GM23338 (cell line): Measurements from ENCODE around the gene NCAPD2. TPM values are rescaled to one million over a fixed set of nuclear protein-coding genes. Genes with fewer than 3 reads are reported as not detected.

Source experiments
- ATAC-seq: fragments of 200-7000 bp; cut with Tn5 transposase; 3 replicates; pipeline ENCODE4 v1.9.1; 2020
- DNase-seq: peaks from one replicate; pipeline ENCODE4 v3.0.0-alpha.2; 2015; ENCODE audit warnings: low spot score
- H2AFZ ChIP-seq: fragments of 200-600 bp; sonication (generic); 2 replicates; pipeline ENCODE4 v1.8.0; 2016; ENCODE audit warnings: antibody characterized with exemption, mild to moderate bottlenecking, moderate library complexity
- H3F3A ChIP-seq: fragments of 200-600 bp; sonication (generic); replicated peaks from 2 replicates; pipeline ENCODE4 v1.8.0; 2017; ENCODE audit warnings: antibody characterized with exemption, mixed run types, low read depth
- H3K27ac ChIP-seq: fragments of 200-600 bp; sonication (generic); 2 replicates; pipeline ENCODE4 v1.6.1; 2016; ENCODE audit warnings: low read depth
- H3K27me3 ChIP-seq: fragments of 200-600 bp; sonication (generic); 2 replicates; pipeline ENCODE4 v1.8.0; 2016; ENCODE audit warnings: mild to moderate bottlenecking, mixed run types, moderate library complexity; ENCODE audit not compliant: insufficient read depth
- H3K36me3 ChIP-seq: fragments of 200-600 bp; sonication (generic); 2 replicates; pipeline ENCODE4 v1.8.0; 2016; ENCODE audit warnings: mild to moderate bottlenecking; ENCODE audit not compliant: insufficient read depth
- H3K4me1 ChIP-seq: fragments of 200-600 bp; sonication (generic); 2 replicates; pipeline ENCODE4 v1.8.0; 2016; ENCODE audit warnings: mild to moderate bottlenecking, moderate library complexity; ENCODE audit not compliant: insufficient read depth
- H3K4me2 ChIP-seq: fragments of 200-600 bp; sonication (generic); 2 replicates; pipeline ENCODE4 v1.7.1; 2017; ENCODE audit warnings: mixed run types
- H3K4me3 ChIP-seq: fragments of 200-600 bp; sonication (generic); 2 replicates; pipeline ENCODE4 v1.6.1; 2016; ENCODE audit warnings: mixed run types
- H3K79me2 ChIP-seq: fragments of 200-600 bp; sonication (generic); replicated peaks from 2 replicates; pipeline ENCODE4 v1.8.0; 2017; ENCODE audit warnings: mild to moderate bottlenecking; ENCODE audit not compliant: insufficient read depth
- H3K9me2 ChIP-seq: fragments of 200-600 bp; sonication (generic); 2 replicates; pipeline ENCODE4 v1.8.0; 2017; ENCODE audit not compliant: insufficient read depth
- H4K20me1 ChIP-seq: fragments of 200-600 bp; sonication (generic); replicated peaks from 2 replicates; pipeline ENCODE4 v1.8.0; 2017; ENCODE audit warnings: mild to moderate bottlenecking; ENCODE audit not compliant: insufficient read depth
- H3K27ac Mint-ChIP-seq: 2 replicates; pipeline ENCODE4 v1.8.0; 2020; ENCODE audit warnings: inconsistent platforms, mild to moderate bottlenecking, moderate library complexity, mixed read lengths
- H3K27me3 Mint-ChIP-seq: 3 replicates; pipeline ENCODE4 v1.8.0; 2022; ENCODE audit warnings: low read depth, mild to moderate bottlenecking, moderate library complexity, mixed read lengths, inconsistent platforms; ENCODE audit not compliant: insufficient read depth, poor library complexity
- H3K36me3 Mint-ChIP-seq: 3 replicates; pipeline ENCODE4 v1.8.0; 2021; ENCODE audit warnings: low read depth, mild to moderate bottlenecking, inconsistent platforms, moderate library complexity, mixed read lengths
- H3K4me1 Mint-ChIP-seq: 3 replicates; pipeline ENCODE4 v1.8.0; 2020; ENCODE audit warnings: mild to moderate bottlenecking, inconsistent platforms, mixed read lengths
- H3K4me3 Mint-ChIP-seq: 3 replicates; pipeline ENCODE4 v1.8.0; 2021; ENCODE audit warnings: moderate library complexity, mild to moderate bottlenecking, inconsistent platforms, mixed read lengths
- H3K9me3 Mint-ChIP-seq: 3 replicates; pipeline ENCODE4 v1.8.0; 2020; ENCODE audit warnings: moderate library complexity, mild to moderate bottlenecking, inconsistent platforms, mixed read lengths
- CREB1 ChIP-seq: fragments of 250-450 bp; sonication (Bioruptor Pico); IDR thresholded peaks from 2 replicates; pipeline ENCODE4 v1.5.0; 2020; ENCODE audit warnings: low read depth, mild to moderate bottlenecking, moderate library complexity
- CTCF ChIP-seq, 2 experiments: fragments of 200-600 bp in 1 of 2; sonication (generic) in 1 of 2; conservative IDR thresholded peaks; 2 replicates each; pipeline versions ENCODE4 v1.5.1 to v1.6.1; 2016 to 2017; ENCODE audit warnings: antibody characterized with exemption in 2 of 2, low read depth in 2 of 2, mild to moderate bottlenecking in 2 of 2, moderate library complexity in 1 of 2
- ETS1 ChIP-seq: IDR thresholded peaks from 2 replicates; pipeline ENCODE4 v1.6.1; 2016; ENCODE audit warnings: antibody characterized with exemption
- EZH2 ChIP-seq: fragments of 200-600 bp; sonication (generic); IDR thresholded peaks from one replicate; pipeline ENCODE4 v1.8.0; 2017; ENCODE audit warnings: antibody characterized with exemption, mild to moderate bottlenecking, low read depth; ENCODE audit not compliant: unreplicated experiment
- EZH2phosphoT487 ChIP-seq: fragments of 200-600 bp; sonication (generic); IDR thresholded peaks from one replicate; pipeline ENCODE4 v1.8.1; 2018; ENCODE audit warnings: antibody characterized with exemption; ENCODE audit not compliant: unreplicated experiment
- JUNB ChIP-seq: IDR thresholded peaks from one replicate; pipeline ENCODE4 v1.6.1; 2016; ENCODE audit warnings: antibody characterized with exemption; ENCODE audit not compliant: unreplicated experiment
- NANOG ChIP-seq: IDR thresholded peaks from 2 replicates; pipeline ENCODE4 v1.6.1; 2016; ENCODE audit warnings: antibody characterized with exemption, borderline replicate concordance
- POLR2AphosphoS5 ChIP-seq: IDR thresholded peaks from 2 replicates; pipeline ENCODE4 v1.6.1; 2016; ENCODE audit warnings: antibody characterized with exemption, low read depth
- STAT1 ChIP-seq: IDR thresholded peaks from one replicate; pipeline ENCODE4 v1.6.1; 2016; ENCODE audit warnings: antibody characterized with exemption; ENCODE audit not compliant: unreplicated experiment
- ZNF331 ChIP-seq: fragments of 250-450 bp; sonication (Bioruptor Pico); IDR thresholded peaks from 2 replicates; pipeline ENCODE4 v1.5.0; 2020; ENCODE audit warnings: low read depth, mild to moderate bottlenecking, moderate library complexity
- polyA plus RNA-seq: library from polyadenylated mRNA; unstranded; fragments of >200 nt; fragmentation: Nextera tagmentation; extraction: Ambion mirVana; gene quantifications from 2 replicates; pipeline ENCODE4 v1.2.1, GENCODE V29; 2016
- total RNA-seq: library from RNA; depleted of rRNA; stranded (reverse); fragments of >200 nt; shearing (Covaris generic); gene quantifications from 2 replicates; pipeline ENCODE4 v1.2.3, GENCODE V29; 2014

NCAPD2 gene
- total and polyA plus RNA-seq, 2 experiments from 2014 or later: 34.2 to 217 TPM

- DNase-seq (peak; percentile 92), ATAC-seq (peak; percentile 56)
- Mint-ChIP-seq H3K4me3 (no peak overlapping the region), H3K27me3 (peaks cover 16% of the 10 kb centered on the region), H3K36me3 (peaks cover 59% of the 10 kb centered on the region), H3K27ac (no peak overlapping the region), H3K9me3 (no peaks in the 10 kb centered on the region), H3K4me1 (peaks cover 11% of the 10 kb centered on the region)
- no peak overlapping the region for H3K27ac ChIP-seq
- H3K27me3 ChIP-seq: no peaks in the 10 kb centered on the region
- H3K79me2 ChIP-seq: peaks cover 22% of the 10 kb centered on the region
- no peak overlapping the region for H3K4me2 ChIP-seq
- H3K4me1 ChIP-seq: peaks cover 10% of the 10 kb centered on the region
- H4K20me1 ChIP-seq: peaks cover 8% of the 10 kb centered on the region
- no peak overlapping the region for H3K4me3 ChIP-seq
- peaks cover 12% of the 10 kb centered on the region for H3K36me3 ChIP-seq
- 0 out of 2 replicates have a peak, but pooled peaks cover 4% of the 10 kb centered on the region for H3F3A ChIP-seq
- H2AFZ ChIP-seq: no peak overlapping the region
- TF ChIP-seq ETS1 (no peak), CTCF (conservative IDR thresholded peaks at IDR 0.05; ENCODE audit: low read depth in 2 of 2) (peak; percentile 88 to 91), POLR2AphosphoS5 (no peak)
- no peaks in the 10 kb centered on the region for H3K9me2 ChIP-seq
Observed at GRCh38 chr12:6465467-6466183, 28.3 kb upstream of the NCAPD2 start.

- H3K27me3 ChIP-seq: no peaks in the 10 kb centered on the region
- DNase-seq: no peak
- TF ChIP-seq EZH2phosphoT487 (no peak), CREB1 (CRISPR knock-in tag) (no peak), NANOG (no peak), EZH2 (no peak), JUNB (no peak), STAT1 (no peak), POLR2AphosphoS5 (no peak), ZNF331 (no peak), CTCF (conservative IDR thresholded peaks at IDR 0.05; ENCODE audit: low read depth in 2 of 2) (no peak), ETS1 (no peak)
Observed at GRCh38 chr12:6466184-6466573, 27.7 kb upstream of the NCAPD2 start.

More at GRCh38 chr12:6466184-6466573, 27.7 kb upstream of the NCAPD2 start:
- H3K36me3 Mint-ChIP-seq: peaks cover 54% of the 10 kb centered on the region
- Histone ChIP-seq H3K36me3 (peaks cover 12% of the 10 kb centered on the region), H2AFZ (no peak overlapping the region), H3K4me1 (peaks cover 11% of the 10 kb centered on the region), H3K79me2 (peaks cover 22% of the 10 kb centered on the region), H4K20me1 (peaks cover 8% of the 10 kb centered on the region), H3F3A (peaks cover 7% of the 10 kb centered on the region), H3K4me3 (no peak overlapping the region), H3K4me2 (no peak overlapping the region), H3K9me2 (no peaks in the 10 kb centered on the region), H3K27ac (no peak overlapping the region)
- no peak for ATAC-seq
- peaks cover 13% of the 10 kb centered on the region for H3K27me3 Mint-ChIP-seq
- no peak overlapping the region for H3K27ac Mint-ChIP-seq
- H3K4me1 Mint-ChIP-seq: peaks cover 13% of the 10 kb centered on the region
- H3K9me3 Mint-ChIP-seq: no peaks in the 10 kb centered on the region
- H3K4me3 Mint-ChIP-seq: no peak overlapping the region
